RWPE2 (cell line): ENCODE measurements around the gene PDE4C.

Source experiments
- ATAC-seq: fragments of 200-7000 bp; cut with Tn5 transposase; 3 replicates; pipeline ENCODE4 v1.9.1; 2021; ENCODE audit warnings: low read depth
- DNase-seq: peaks from one replicate; pipeline ENCODE4 v3.0.0-alpha.2; 2020; ENCODE audit warnings: low spot score
- H3K27ac ChIP-seq: fragments of 450-650 bp; 2 replicates; pipeline ENCODE4 v1.5.1; 2017; ENCODE audit warnings: mild to moderate bottlenecking; ENCODE audit not compliant: poor library complexity, severe bottlenecking
- H3K27me3 ChIP-seq: fragments of 250-450 bp; sonication (Bioruptor Pico); 2 replicates; pipeline ENCODE4 v1.5.1; 2021; ENCODE audit warnings: mild to moderate bottlenecking, moderate library complexity; ENCODE audit not compliant: insufficient read depth, poor library complexity, severe bottlenecking
- H3K36me3 ChIP-seq: fragments of 250-450 bp; sonication (Bioruptor Pico); 2 replicates; pipeline ENCODE4 v1.5.1; 2020; ENCODE audit warnings: low read depth, mild to moderate bottlenecking, moderate library complexity
- H3K4me1 ChIP-seq: fragments of 250-450 bp; sonication (Bioruptor Pico); 2 replicates; pipeline ENCODE4 v1.5.1; 2021; ENCODE audit warnings: mild to moderate bottlenecking, moderate library complexity; ENCODE audit not compliant: insufficient read depth, poor library complexity, severe bottlenecking
- H3K4me3 ChIP-seq: fragments of 250-450 bp; sonication (Bioruptor Pico); 2 replicates; pipeline ENCODE4 v1.5.1; 2021; ENCODE audit warnings: mild to moderate bottlenecking, moderate library complexity; ENCODE audit not compliant: severe bottlenecking
- H3K9me3 ChIP-seq: fragments of 250-450 bp; sonication (Bioruptor Pico); 2 replicates; pipeline ENCODE4 v1.5.1; 2021; ENCODE audit warnings: mild to moderate bottlenecking, moderate library complexity; ENCODE audit not compliant: severe bottlenecking
- CTCF ChIP-seq: fragments of 450-650 bp; IDR thresholded peaks from one replicate; pipeline ENCODE4 v1.5.1; 2017; ENCODE audit warnings: mild to moderate bottlenecking, moderate library complexity; ENCODE audit not compliant: poor library complexity, severe bottlenecking

Gene PDE4C

GRCh38 chr19:18204394-18205199 lies 21.6 kb downstream of the PDE4C start:
- DNase-seq (no peak), ATAC-seq (peak; percentile 21)
- H3K27me3 ChIP-seq, result no peaks in the 10 kb centered on the region
- H3K4me1 ChIP-seq, result no peaks in the 10 kb centered on the region
- H3K9me3 ChIP-seq, result no peaks in the 10 kb centered on the region
- peak overlapping the region; percentile 58 for H3K27ac ChIP-seq
- peak overlapping the region; percentile 52 for H3K4me3 ChIP-seq
- TF ChIP-seq CTCF, result no peak
- peaks cover 3% of the 10 kb centered on the region; the same call in 1 of the 2 replicates for H3K36me3 ChIP-seq

GRCh38 chr19:18203863-18204393 lies 22.3 kb downstream of the PDE4C start, which contains the start of gene RAB3A:
Gene RAB3A (minus strand): TSS chr19:18204042. CDS start chr19:18202740, 1,302 bp downstream.
- Histone ChIP-seq H3K4me1 (no peaks in the 10 kb centered on the region), H3K9me3 (no peaks in the 10 kb centered on the region), H3K27me3 (no peaks in the 10 kb centered on the region), H3K36me3 (peaks cover 3% of the 10 kb centered on the region; the same call in 1 of the 2 replicates), H3K27ac (peak within 1 kb of the TSS; percentile 58), H3K4me3 (peak within 1 kb of the TSS; percentile 54)
- no peak for TF ChIP-seq CTCF
- ATAC-seq, result peak; percentile 95
- DNase-seq, result peak; percentile 99

GRCh38 chr19:18203408-18203862 lies 22.8 kb downstream of the PDE4C start:
- Histone ChIP-seq H3K4me1 (no peaks in the 10 kb centered on the region), H3K36me3 (peaks cover 3% of the 10 kb centered on the region), H3K27ac (no peak overlapping the region), H3K27me3 (no peaks in the 10 kb centered on the region), H3K9me3 (no peaks in the 10 kb centered on the region), H3K4me3 (peak overlapping the region; percentile 54)
- ATAC-seq, result peak; percentile 7
- TF ChIP-seq CTCF, result no peak
- no peak for DNase-seq

- H3K36me3 ChIP-seq, result peaks cover 3% of the 10 kb centered on the region
- no peak for DNase-seq
- no peaks in the 10 kb centered on the region for H3K27me3 ChIP-seq
- ATAC-seq, result no peak
- H3K9me3 ChIP-seq, result no peaks in the 10 kb centered on the region
- H3K27ac ChIP-seq, result no peak overlapping the region
- H3K4me3 ChIP-seq, result peak overlapping the region; percentile 54
- H3K4me1 ChIP-seq, result no peaks in the 10 kb centered on the region
- TF ChIP-seq CTCF, result peak; percentile 48
Measured at GRCh38 chr19:18202778-18203407, 23.3 kb downstream of the PDE4C start.
